H1 (cell line): ENCODE measurements around the gene CCDC116. TPM values are rescaled to one million over a fixed set of nuclear protein-coding genes. Genes with fewer than 3 reads are reported as not detected.

ENCODE experiments used
- CEBPB ChIP-seq: IDR thresholded peaks from 2 replicates; pipeline ENCODE4 v1.6.1; 2012; ENCODE audit warnings: low read depth, low read length
- CTBP2 ChIP-seq: IDR thresholded peaks from 2 replicates; pipeline ENCODE4 v1.7.0; 2011; ENCODE audit warnings: borderline replicate concordance, mild to moderate bottlenecking, moderate library complexity, mixed read lengths, low read length; ENCODE audit not compliant: insufficient read depth, insufficient read length
- FOSL1 ChIP-seq: IDR thresholded peaks from 2 replicates; pipeline ENCODE4 v1.6.1; 2011; ENCODE audit warnings: mild to moderate bottlenecking, low read depth, low read length, moderate library complexity; ENCODE audit not compliant: insufficient read depth
- HDAC6 ChIP-seq: IDR thresholded peaks from one replicate; pipeline ENCODE4 v1.7.1; 2012; ENCODE audit warnings: low read depth, mild to moderate bottlenecking, inconsistent platforms, low read length, moderate library complexity
- RXRA ChIP-seq: IDR thresholded peaks from 2 replicates; pipeline ENCODE4 v1.6.1; 2011; ENCODE audit warnings: low read depth, mild to moderate bottlenecking, low read length, moderate library complexity; ENCODE audit not compliant: insufficient read depth
- SP2 ChIP-seq: IDR thresholded peaks from 2 replicates; pipeline ENCODE4 v1.6.1; 2012; ENCODE audit warnings: mild to moderate bottlenecking, low read length, inconsistent platforms
- polyA plus RNA-seq, 7 experiments: library from polyadenylated mRNA; depleted of rRNA in 3 of 7; stranded (reverse) in 5 of 7; unstranded in 2 of 7; fragments of >200 nt in 5 of 7; fragments of 200-250 nt in 2 of 7; gene quantifications; 1 replicate in 5 of 7; 2 replicates in 1 of 7; 4 replicates in 1 of 7; pipeline versions ENCODE4 v1.2.1 to v1.2.3, GENCODE V29; 2011 to 2013; ENCODE audit warnings: missing spikeins in 2 of 7, mixed read lengths in 2 of 7
- total RNA-seq: library from RNA; stranded (reverse); fragmentation: NEBNext Ultra II Directional; extraction: Animal tissue kit (Norgen Biotek cat#: 25700); gene quantifications from 2 replicates; pipeline ENCODE4 v1.2.1, GENCODE V29; 2021
- TF ChIP-seq, protein P1 (sequence below): fragments of 300-600 bp; sonication (generic); IDR thresholded peaks from 2 replicates; pipeline ENCODE4 v1.7.1; 2012; ENCODE audit warnings: low read length, moderate library complexity, mild to moderate bottlenecking, inconsistent platforms; ENCODE audit not compliant: insufficient replicate concordance
- TF ChIP-seq, protein P2 (sequence below): IDR thresholded peaks from 2 replicates; pipeline ENCODE4 v1.6.1; 2011; ENCODE audit warnings: low read depth, mild to moderate bottlenecking, low read length; ENCODE audit not compliant: insufficient read depth

The CCDC116 gene
- total and polyA plus RNA-seq, 2 of the 8 experiments (the other 6 are each of a cell fraction or from before 2014, with no cell fraction given), result 0.08 TPM; not detected in 1

DNA sequence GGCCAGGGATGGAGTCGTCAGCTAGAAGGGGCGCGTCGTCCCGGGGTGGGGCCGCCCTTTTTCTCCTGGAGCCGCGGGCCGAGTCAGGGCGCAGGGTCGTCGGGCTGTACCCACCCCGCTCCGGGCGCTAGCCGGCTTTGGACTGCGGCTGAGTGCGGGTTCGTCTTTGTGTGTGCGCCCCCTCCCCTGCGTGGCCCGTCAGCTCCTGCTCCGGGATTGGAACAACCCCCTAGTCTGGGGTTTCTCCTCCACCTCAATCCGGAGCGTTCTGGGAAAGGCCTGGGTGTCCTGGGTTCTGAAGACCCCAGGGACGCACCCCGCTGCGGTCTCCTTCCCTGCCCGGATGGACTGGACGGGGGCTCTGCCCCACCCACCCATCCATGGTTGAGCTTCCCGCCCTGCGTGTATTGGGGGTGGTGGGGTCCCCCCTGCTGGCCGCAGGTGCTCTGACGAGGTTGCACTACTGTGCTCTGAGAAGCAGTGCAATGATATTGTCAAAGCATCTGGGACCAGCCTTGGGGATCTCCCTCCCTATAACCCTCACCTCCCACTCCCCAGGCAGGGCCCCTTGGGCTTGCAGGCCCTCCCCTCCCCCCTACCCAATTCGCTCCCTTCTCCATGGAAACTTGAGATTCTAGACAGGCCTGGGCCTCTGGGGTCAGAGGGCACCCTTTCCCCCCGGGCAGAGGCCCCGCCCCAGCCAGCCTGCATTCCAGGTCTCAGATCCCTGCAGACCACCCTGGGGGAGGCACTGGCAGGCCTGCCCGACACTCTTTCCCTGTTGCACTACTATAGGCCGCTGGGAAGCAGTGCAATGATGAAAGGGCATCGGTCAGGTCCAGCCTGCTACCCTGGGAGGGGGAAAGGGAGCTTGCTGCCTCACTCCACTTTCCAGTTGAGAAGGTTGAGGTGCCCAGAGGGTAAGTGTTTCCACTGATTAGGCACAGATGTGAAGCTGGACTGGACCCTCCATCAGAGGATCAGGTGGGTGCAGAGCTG is 20.3 kb downstream of the CCDC116 start (continued):
- TF ChIP-seq, protein P1, sequence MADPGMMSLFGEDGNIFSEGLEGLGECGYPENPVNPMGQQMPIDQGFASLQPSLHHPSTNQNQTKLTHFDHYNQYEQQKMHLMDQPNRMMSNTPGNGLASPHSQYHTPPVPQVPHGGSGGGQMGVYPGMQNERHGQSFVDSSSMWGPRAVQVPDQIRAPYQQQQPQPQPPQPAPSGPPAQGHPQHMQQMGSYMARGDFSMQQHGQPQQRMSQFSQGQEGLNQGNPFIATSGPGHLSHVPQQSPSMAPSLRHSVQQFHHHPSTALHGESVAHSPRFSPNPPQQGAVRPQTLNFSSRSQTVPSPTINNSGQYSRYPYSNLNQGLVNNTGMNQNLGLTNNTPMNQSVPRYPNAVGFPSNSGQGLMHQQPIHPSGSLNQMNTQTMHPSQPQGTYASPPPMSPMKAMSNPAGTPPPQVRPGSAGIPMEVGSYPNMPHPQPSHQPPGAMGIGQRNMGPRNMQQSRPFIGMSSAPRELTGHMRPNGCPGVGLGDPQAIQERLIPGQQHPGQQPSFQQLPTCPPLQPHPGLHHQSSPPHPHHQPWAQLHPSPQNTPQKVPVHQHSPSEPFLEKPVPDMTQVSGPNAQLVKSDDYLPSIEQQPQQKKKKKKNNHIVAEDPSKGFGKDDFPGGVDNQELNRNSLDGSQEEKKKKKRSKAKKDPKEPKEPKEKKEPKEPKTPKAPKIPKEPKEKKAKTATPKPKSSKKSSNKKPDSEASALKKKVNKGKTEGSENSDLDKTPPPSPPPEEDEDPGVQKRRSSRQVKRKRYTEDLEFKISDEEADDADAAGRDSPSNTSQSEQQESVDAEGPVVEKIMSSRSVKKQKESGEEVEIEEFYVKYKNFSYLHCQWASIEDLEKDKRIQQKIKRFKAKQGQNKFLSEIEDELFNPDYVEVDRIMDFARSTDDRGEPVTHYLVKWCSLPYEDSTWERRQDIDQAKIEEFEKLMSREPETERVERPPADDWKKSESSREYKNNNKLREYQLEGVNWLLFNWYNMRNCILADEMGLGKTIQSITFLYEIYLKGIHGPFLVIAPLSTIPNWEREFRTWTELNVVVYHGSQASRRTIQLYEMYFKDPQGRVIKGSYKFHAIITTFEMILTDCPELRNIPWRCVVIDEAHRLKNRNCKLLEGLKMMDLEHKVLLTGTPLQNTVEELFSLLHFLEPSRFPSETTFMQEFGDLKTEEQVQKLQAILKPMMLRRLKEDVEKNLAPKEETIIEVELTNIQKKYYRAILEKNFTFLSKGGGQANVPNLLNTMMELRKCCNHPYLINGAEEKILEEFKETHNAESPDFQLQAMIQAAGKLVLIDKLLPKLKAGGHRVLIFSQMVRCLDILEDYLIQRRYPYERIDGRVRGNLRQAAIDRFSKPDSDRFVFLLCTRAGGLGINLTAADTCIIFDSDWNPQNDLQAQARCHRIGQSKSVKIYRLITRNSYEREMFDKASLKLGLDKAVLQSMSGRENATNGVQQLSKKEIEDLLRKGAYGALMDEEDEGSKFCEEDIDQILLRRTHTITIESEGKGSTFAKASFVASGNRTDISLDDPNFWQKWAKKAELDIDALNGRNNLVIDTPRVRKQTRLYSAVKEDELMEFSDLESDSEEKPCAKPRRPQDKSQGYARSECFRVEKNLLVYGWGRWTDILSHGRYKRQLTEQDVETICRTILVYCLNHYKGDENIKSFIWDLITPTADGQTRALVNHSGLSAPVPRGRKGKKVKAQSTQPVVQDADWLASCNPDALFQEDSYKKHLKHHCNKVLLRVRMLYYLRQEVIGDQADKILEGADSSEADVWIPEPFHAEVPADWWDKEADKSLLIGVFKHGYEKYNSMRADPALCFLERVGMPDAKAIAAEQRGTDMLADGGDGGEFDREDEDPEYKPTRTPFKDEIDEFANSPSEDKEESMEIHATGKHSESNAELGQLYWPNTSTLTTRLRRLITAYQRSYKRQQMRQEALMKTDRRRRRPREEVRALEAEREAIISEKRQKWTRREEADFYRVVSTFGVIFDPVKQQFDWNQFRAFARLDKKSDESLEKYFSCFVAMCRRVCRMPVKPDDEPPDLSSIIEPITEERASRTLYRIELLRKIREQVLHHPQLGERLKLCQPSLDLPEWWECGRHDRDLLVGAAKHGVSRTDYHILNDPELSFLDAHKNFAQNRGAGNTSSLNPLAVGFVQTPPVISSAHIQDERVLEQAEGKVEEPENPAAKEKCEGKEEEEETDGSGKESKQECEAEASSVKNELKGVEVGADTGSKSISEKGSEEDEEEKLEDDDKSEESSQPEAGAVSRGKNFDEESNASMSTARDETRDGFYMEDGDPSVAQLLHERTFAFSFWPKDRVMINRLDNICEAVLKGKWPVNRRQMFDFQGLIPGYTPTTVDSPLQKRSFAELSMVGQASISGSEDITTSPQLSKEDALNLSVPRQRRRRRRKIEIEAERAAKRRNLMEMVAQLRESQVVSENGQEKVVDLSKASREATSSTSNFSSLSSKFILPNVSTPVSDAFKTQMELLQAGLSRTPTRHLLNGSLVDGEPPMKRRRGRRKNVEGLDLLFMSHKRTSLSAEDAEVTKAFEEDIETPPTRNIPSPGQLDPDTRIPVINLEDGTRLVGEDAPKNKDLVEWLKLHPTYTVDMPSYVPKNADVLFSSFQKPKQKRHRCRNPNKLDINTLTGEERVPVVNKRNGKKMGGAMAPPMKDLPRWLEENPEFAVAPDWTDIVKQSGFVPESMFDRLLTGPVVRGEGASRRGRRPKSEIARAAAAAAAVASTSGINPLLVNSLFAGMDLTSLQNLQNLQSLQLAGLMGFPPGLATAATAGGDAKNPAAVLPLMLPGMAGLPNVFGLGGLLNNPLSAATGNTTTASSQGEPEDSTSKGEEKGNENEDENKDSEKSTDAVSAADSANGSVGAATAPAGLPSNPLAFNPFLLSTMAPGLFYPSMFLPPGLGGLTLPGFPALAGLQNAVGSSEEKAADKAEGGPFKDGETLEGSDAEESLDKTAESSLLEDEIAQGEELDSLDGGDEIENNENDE, result no peak
- TF ChIP-seq RXRA (no peak), FOSL1 (no peak), HDAC6 (no peak), CTBP2 (no peak), SP2 (no peak), CEBPB (no peak)
- TF ChIP-seq, protein P2, sequence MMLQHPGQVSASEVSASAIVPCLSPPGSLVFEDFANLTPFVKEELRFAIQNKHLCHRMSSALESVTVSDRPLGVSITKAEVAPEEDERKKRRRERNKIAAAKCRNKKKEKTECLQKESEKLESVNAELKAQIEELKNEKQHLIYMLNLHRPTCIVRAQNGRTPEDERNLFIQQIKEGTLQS, result no peak
